CD14-positive monocyte (primary cell): ENCODE data around the gene CDH23. TPM values are rescaled to one million over a fixed set of nuclear protein-coding genes. Genes with fewer than 3 reads are reported as not detected.

Source experiments
- DNase-seq, 3 donors: peaks; one replicate each; pipeline ENCODE4 v3.0.0-alpha.2; 2011 to 2022
- H2AFZ ChIP-seq: 2 replicates; pipeline ENCODE4 v1.6.0; 2012; ENCODE audit warnings: mild to moderate bottlenecking, low read depth, low read length, inconsistent platforms; ENCODE audit not compliant: insufficient read depth, poor library complexity, severe bottlenecking
- H3K27ac ChIP-seq, 2 donors: 1 replicate in 1 of 2; 2 replicates in 1 of 2; pipeline ENCODE4 v1.5.1; 2012 to 2013; ENCODE audit warnings: low read length in 2 of 2, control low read depth in 1 of 2, inconsistent platforms in 1 of 2, low read depth in 1 of 2, mild to moderate bottlenecking in 1 of 2
- H3K27me3 ChIP-seq, 2 donors: one replicate each; pipeline versions ENCODE4 v1.6.0 to v1.6.1; 2011 to 2013; ENCODE audit warnings: low read length in 2 of 2; ENCODE audit not compliant: control insufficient read depth in 2 of 2, insufficient read depth in 2 of 2
- H3K36me3 ChIP-seq, 2 donors: replicated peaks in 1 of 2; 1 replicate in 1 of 2; 2 replicates in 1 of 2; pipeline versions ENCODE4 v1.5.1 to v1.6.1; 2012 to 2013; ENCODE audit warnings: low read length in 2 of 2, control low read depth in 1 of 2, inconsistent platforms in 1 of 2, mild to moderate bottlenecking in 1 of 2; ENCODE audit not compliant: insufficient read depth in 2 of 2, control insufficient read depth in 1 of 2
- H3K4me1 ChIP-seq, 2 donors: 1 replicate in 1 of 2; 2 replicates in 1 of 2; pipeline versions ENCODE4 v1.5.1 to v1.6.1; 2012 to 2013; ENCODE audit warnings: low read length in 2 of 2, control low read depth in 1 of 2, inconsistent platforms in 1 of 2, mild to moderate bottlenecking in 1 of 2, moderate library complexity in 1 of 2; ENCODE audit not compliant: insufficient read depth in 2 of 2, control insufficient read depth in 1 of 2
- H3K4me2 ChIP-seq: replicated peaks from 2 replicates; pipeline ENCODE3; 2012; ENCODE audit warnings: low read length, moderate library complexity, mild to moderate bottlenecking; ENCODE audit not compliant: poor library complexity, severe bottlenecking; ENCODE audit errors: extremely low read depth
- H3K4me3 ChIP-seq, 3 experiments: fragments of 200-600 bp in 1 of 3; sonication (generic) in 1 of 3; replicated peaks in 1 of 3; 1 replicate in 2 of 3; 2 replicates in 1 of 3; pipeline ENCODE4 v1.5.1; 2011 to 2013; ENCODE audit warnings: low read length in 3 of 3, mild to moderate bottlenecking in 3 of 3, control low read depth in 2 of 3, low read depth in 2 of 3, inconsistent platforms in 1 of 3, moderate library complexity in 1 of 3
- H3K79me2 ChIP-seq: 2 replicates; pipeline ENCODE4 v1.6.0; 2012; ENCODE audit warnings: mild to moderate bottlenecking, control low read depth, inconsistent platforms, low read length, moderate library complexity; ENCODE audit not compliant: insufficient read depth
- H3K9ac ChIP-seq: 2 replicates; pipeline ENCODE4 v1.6.0; 2017; ENCODE audit warnings: low read length, mild to moderate bottlenecking; ENCODE audit not compliant: insufficient read depth, poor library complexity, severe bottlenecking
- H3K9me3 ChIP-seq, 2 donors: replicated peaks in 1 of 2; 1 replicate in 1 of 2; 2 replicates in 1 of 2; pipeline versions ENCODE4 v1.5.1 to v1.6.1; 2012 to 2013; ENCODE audit warnings: low read length in 2 of 2, control low read depth in 1 of 2; ENCODE audit not compliant: control insufficient read depth in 1 of 2, insufficient read depth in 1 of 2
- H4K20me1 ChIP-seq: 2 replicates; pipeline ENCODE4 v1.6.0; 2012; ENCODE audit warnings: mild to moderate bottlenecking, low read length, control low read depth, moderate library complexity; ENCODE audit not compliant: insufficient read depth
- H3K27ac Mint-ChIP-seq, 7 donors: one replicate each; pipeline ENCODE4 v1.8.0; 2020; ENCODE audit warnings: mild to moderate bottlenecking in 7 of 7, mixed read lengths in 7 of 7, moderate library complexity in 6 of 7, inconsistent platforms in 2 of 7
- H3K27me3 Mint-ChIP-seq, 3 donors: one replicate each; pipeline ENCODE4 v1.8.0; 2021 to 2022; ENCODE audit warnings: low read depth in 3 of 3, mild to moderate bottlenecking in 3 of 3, mixed read lengths in 3 of 3, moderate library complexity in 3 of 3, inconsistent platforms in 1 of 3
- H3K36me3 Mint-ChIP-seq, 2 donors: one replicate each; pipeline ENCODE4 v1.8.0; 2020; ENCODE audit warnings: mixed read lengths in 2 of 2, inconsistent platforms in 1 of 2, mild to moderate bottlenecking in 1 of 2
- H3K4me1 Mint-ChIP-seq: one replicate; pipeline ENCODE4 v1.8.0; 2020; ENCODE audit warnings: mild to moderate bottlenecking, mixed read lengths
- H3K4me3 Mint-ChIP-seq, 2 donors: one replicate each; pipeline ENCODE4 v1.8.0; 2020; ENCODE audit warnings: mild to moderate bottlenecking in 2 of 2, mixed read lengths in 2 of 2, moderate library complexity in 1 of 2
- H3K9me3 Mint-ChIP-seq, 7 donors: one replicate each; pipeline ENCODE4 v1.8.0; 2020 to 2022; ENCODE audit warnings: mixed read lengths in 7 of 7, mild to moderate bottlenecking in 6 of 7, moderate library complexity in 6 of 7, inconsistent platforms in 2 of 7
- WGBS: methylation state at CpG from one replicate; pipeline ENCODE4 v1.1.5; 2013; ENCODE audit warnings: missing lambda C conversion rate; ENCODE audit not compliant: insufficient coverage; 5-methylcytosine and 5-hydroxymethylcytosine counted together
- intact Hi-C, 2 donors: fragments of 100-400 bp; cut with micrococcal nuclease; formaldehyde crosslinking; loops; one replicate each; pipeline versions ENCODE4 v1.15.0 to v1.15.1; 2023
- polyA plus RNA-seq, 3 donors: library from polyadenylated mRNA; depleted of rRNA in 1 of 3; unstranded in 2 of 3; stranded (reverse) in 1 of 3; fragments of 300-500 nt in 2 of 3; fragments of >200 nt in 1 of 3; fragmentation: Illumina TruSeq in 2 of 3; gene quantifications; 1 replicate in 2 of 3; 2 replicates in 1 of 3; pipeline ENCODE4 v1.2.3, GENCODE V29; 2012 to 2021
- TF ChIP-seq, protein P1 (sequence below): fragments of 200-600 bp; IDR thresholded peaks from one replicate; pipeline ENCODE4 v1.8.0; 2022; ENCODE audit warnings: antibody characterized with exemption, mild to moderate bottlenecking

The CDH23 gene
- polyA plus RNA-seq, 3 donors = 8.2 to 36.2 (median 10.5) TPM

DNA sequence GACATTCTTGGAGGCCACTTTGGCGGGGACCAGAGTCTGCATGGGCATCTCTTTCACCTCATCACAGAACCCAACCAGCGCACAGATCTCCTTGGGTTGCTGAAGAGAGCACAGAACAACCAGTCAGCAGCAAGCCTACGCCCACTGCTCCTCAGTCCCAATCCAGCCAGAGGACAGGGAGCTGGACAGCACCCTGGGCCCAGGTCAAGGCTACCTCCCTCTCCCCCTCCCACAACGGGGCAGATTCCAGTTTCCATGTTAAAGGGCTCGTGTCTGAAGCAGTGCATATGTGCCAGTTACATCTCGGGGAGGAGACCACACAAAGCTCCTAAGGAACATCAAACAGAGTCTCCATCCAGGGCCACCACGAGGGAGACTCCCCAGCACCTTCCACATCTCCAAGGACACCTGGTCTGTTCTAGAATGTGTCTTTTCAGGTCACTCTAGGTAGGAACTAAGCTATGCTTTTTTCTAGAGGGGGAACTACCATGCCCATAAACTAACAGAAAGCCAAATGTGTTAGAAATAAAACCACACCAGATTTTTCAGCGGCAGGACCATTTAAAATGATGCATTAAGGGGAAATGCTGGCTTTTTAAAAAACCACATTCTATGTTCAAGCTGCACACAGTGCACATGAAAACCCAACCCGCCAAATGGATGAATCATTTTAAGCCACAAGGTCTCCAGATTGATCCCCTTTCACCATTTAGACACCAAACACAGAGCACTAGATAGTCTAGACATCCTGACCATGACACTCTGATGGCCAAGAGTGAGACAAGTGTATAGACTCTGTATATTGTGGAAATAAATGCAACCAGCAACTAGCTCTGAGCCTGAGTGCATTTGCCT lies 425.4 kb downstream of the CDH23 start:
- H3K4me3 Mint-ChIP-seq = no peak overlapping the region
- Histone ChIP-seq H3K9me3 (no peaks in the 10 kb centered on the region), H3K36me3 (peaks cover 95 to 100% of the 10 kb centered on the region in 2 donors), H3K4me2 (no peak overlapping the region), H3K27ac (peak overlapping the region; percentile 89 to 95), H3K79me2 (peaks cover 91% of the 10 kb centered on the region), H3K4me1 (peaks cover 88 to 96% of the 10 kb centered on the region in 2 donors), H2AFZ (no peak overlapping the region), H3K9ac (no peak overlapping the region), H3K27me3 (no peaks in the 10 kb centered on the region), H3K4me3 (no peak overlapping the region), H4K20me1 (peaks cover 100% of the 10 kb centered on the region)
- peaks cover 85% of the 10 kb centered on the region for H3K4me1 Mint-ChIP-seq
- WGBS = 80% methylated on average over 6 of the region's 9 CpGs
- H3K36me3 Mint-ChIP-seq = peaks cover 96 to 97% of the 10 kb centered on the region in 2 donors
- peak overlapping the region; percentile 84 to 98 (median 97) for H3K27ac Mint-ChIP-seq
- peak in 1 of 3 donors; percentile 22 for DNase-seq
- TF ChIP-seq, protein P1, sequence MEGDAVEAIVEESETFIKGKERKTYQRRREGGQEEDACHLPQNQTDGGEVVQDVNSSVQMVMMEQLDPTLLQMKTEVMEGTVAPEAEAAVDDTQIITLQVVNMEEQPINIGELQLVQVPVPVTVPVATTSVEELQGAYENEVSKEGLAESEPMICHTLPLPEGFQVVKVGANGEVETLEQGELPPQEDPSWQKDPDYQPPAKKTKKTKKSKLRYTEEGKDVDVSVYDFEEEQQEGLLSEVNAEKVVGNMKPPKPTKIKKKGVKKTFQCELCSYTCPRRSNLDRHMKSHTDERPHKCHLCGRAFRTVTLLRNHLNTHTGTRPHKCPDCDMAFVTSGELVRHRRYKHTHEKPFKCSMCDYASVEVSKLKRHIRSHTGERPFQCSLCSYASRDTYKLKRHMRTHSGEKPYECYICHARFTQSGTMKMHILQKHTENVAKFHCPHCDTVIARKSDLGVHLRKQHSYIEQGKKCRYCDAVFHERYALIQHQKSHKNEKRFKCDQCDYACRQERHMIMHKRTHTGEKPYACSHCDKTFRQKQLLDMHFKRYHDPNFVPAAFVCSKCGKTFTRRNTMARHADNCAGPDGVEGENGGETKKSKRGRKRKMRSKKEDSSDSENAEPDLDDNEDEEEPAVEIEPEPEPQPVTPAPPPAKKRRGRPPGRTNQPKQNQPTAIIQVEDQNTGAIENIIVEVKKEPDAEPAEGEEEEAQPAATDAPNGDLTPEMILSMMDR = no peak
- no peaks in the 10 kb centered on the region for H3K9me3 Mint-ChIP-seq
- intact Hi-C loops = no loop called here
- peaks cover 0 to 2% (median 0%) of the 10 kb centered on the region in 3 donors for H3K27me3 Mint-ChIP-seq

DNA sequence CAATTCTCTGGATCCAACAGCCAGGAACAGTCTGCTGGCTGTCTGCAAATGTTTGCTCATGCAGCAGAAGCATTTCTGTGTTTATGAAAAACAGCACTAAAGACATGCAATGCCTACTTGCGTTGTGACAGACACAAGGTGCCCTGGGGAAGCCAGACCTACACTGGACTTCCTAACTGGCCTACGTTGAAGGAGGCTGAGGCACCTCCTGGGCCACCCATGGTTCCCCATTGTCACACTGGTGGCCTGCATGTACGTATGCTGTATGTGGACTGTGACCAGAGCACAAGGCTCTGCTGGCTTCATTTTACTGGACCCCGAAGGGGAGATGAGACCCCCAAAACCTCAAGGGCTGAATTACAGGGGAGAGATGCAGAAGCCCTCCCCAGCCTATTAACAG lies 426.6 kb downstream of the CDH23 start:
- Mint-ChIP-seq H3K27me3 (peaks cover 0 to 2% (median 0%) of the 10 kb centered on the region in 3 donors), H3K9me3 (no peaks in the 10 kb centered on the region), H3K4me1 (peaks cover 80% of the 10 kb centered on the region), H3K4me3 (no peak overlapping the region), H3K27ac (peak overlapping the region in 5 of 7 donors; percentile 33 to 81 (median 69)), H3K36me3 (peaks cover 96 to 100% of the 10 kb centered on the region in 2 donors)
- no peak overlapping the region for H3K4me3 ChIP-seq
- peaks cover 100% of the 10 kb centered on the region for H4K20me1 ChIP-seq
- TF ChIP-seq, protein P1 = no peak
- no peak overlapping the region for H3K9ac ChIP-seq
- intact Hi-C loops = no loop called here
- H3K9me3 ChIP-seq = no peaks in the 10 kb centered on the region
- H3K27me3 ChIP-seq = no peaks in the 10 kb centered on the region
- DNase-seq = no peak
- H3K27ac ChIP-seq = peak overlapping the region; percentile 11 to 89
- H2AFZ ChIP-seq = no peak overlapping the region
- H3K4me2 ChIP-seq = no peak overlapping the region
- 88% methylated on average over 4 of the region's 4 CpGs for WGBS
- H3K4me1 ChIP-seq = peaks cover 83 to 95% of the 10 kb centered on the region in 2 donors
- H3K79me2 ChIP-seq = peaks cover 97% of the 10 kb centered on the region
- peaks cover 99 to 100% of the 10 kb centered on the region in 2 donors for H3K36me3 ChIP-seq
